PC-9 (cell line): ENCODE results near the gene GATA6.

Source experiments
- CTCF ChIP-seq: fragments of 200-600 bp; sonication (generic); conservative IDR thresholded peaks from 2 replicates; pipeline ENCODE4 v1.6.1; 2017; ENCODE audit warnings: mixed run types, antibody characterized with exemption, mild to moderate bottlenecking, moderate library complexity
- EZH2 ChIP-seq: fragments of 200-600 bp; sonication (generic); IDR thresholded peaks from 2 replicates; pipeline ENCODE4 v1.8.0; 2017; ENCODE audit warnings: antibody characterized with exemption, low read depth

- TF ChIP-seq CTCF = no peak
- TF ChIP-seq EZH2 = no peak
Measured at GRCh38 chr18:22169889-22170420, 566 bp downstream of the GATA6 start.
